ENCODE results near the gene ASXL3.

DNA sequence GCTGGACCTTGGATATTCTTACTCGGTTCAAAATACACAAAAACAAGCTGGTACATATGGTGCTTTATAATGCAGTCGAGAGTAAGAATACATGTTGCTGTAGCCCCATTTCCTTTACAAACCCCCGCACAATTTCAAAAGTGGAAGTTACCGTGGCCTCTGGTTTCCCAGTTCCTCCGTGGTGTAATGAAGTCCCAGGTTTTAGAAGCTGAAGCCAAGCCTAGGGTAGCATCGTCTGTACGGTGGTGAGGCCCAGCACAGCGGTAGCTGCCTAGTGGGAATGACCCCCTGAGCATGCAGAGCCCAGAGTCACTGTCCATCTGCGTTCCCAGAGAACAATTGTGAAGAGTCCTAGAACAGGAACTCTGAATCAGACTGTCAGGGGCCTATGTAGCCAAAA, 171.8 kb downstream of the ASXL3 start:
- TF ChIP-seq BHLHE40 (IDR thresholded peaks at IDR 0.05; ENCODE audit: borderline replicate concordance) (no peak), FOXM1 (IDR thresholded peaks at IDR 0.05; ENCODE audit: borderline replicate concordance) (no peak), TARDBP (IDR thresholded peaks at IDR 0.05) (no peak), NFRKB (IDR thresholded peaks at IDR 0.05) (no peak), SP1 (IDR thresholded peaks at IDR 0.05) (no peak), CTBP1 (IDR thresholded peaks at IDR 0.05; ENCODE audit: borderline replicate concordance) (no peak)
- TF ChIP-seq, protein P1, sequence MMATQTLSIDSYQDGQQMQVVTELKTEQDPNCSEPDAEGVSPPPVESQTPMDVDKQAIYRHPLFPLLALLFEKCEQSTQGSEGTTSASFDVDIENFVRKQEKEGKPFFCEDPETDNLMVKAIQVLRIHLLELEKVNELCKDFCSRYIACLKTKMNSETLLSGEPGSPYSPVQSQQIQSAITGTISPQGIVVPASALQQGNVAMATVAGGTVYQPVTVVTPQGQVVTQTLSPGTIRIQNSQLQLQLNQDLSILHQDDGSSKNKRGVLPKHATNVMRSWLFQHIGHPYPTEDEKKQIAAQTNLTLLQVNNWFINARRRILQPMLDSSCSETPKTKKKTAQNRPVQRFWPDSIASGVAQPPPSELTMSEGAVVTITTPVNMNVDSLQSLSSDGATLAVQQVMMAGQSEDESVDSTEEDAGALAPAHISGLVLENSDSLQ (IDR thresholded peaks at IDR 0.05): no peak
